Upper lobe of right lung (tissue), 1 donor: ENCODE data around the gene LUC7L3. TPM values are rescaled to one million over a fixed set of nuclear protein-coding genes. Genes with fewer than 3 reads are reported as not detected.

Experiments used
- ATAC-seq: fragments of 200-7000 bp; cut with Tn5 transposase; one replicate; pipeline ENCODE4 v1.9.1; 2020; ENCODE audit warnings: mild to moderate bottlenecking, moderate library complexity
- DNase-seq: peaks from one replicate; pipeline ENCODE4 v3.0.0-alpha.2; 2020
- H3K27ac ChIP-seq: fragments of 200-600 bp; one replicate; pipeline ENCODE4 v1.8.0; 2022
- H3K27me3 ChIP-seq: fragments of 200-600 bp; one replicate; pipeline ENCODE4 v1.8.0; 2022; ENCODE audit warnings: mild to moderate bottlenecking
- H3K36me3 ChIP-seq: fragments of 200-600 bp; one replicate; pipeline ENCODE4 v1.8.0; 2022
- H3K4me1 ChIP-seq: fragments of 200-600 bp; one replicate; pipeline ENCODE4 v1.8.0; 2022
- H3K4me3 ChIP-seq: fragments of 200-600 bp; one replicate; pipeline ENCODE4 v1.8.0; 2022; ENCODE audit warnings: mild to moderate bottlenecking
- H3K9me3 ChIP-seq: fragments of 200-600 bp; one replicate; pipeline ENCODE4 v1.8.0; 2022
- intact Hi-C: fragments of 100-400 bp; cut with DNase I; formaldehyde crosslinking; loops from one replicate; pipeline ENCODE4 v1.11.0; 2022
- total RNA-seq: library from RNA; stranded (reverse); fragmentation: NEBNext Ultra II Directional; extraction: Animal tissue kit (Norgen Biotek cat#: 25700); gene quantifications from one replicate; pipeline ENCODE4 v1.2.1, GENCODE V29; 2021
- TF ChIP-seq, protein P1 (sequence below): fragments of 200-600 bp; IDR thresholded peaks from one replicate; pipeline ENCODE4 v1.8.0; 2022; ENCODE audit warnings: antibody characterized with exemption
- donor health status: DM: no; HTN: yes; CAD: no; lungs with severe emphysema.

The LUC7L3 gene
- total RNA-seq, 1 donor from 2014 or later = 105 TPM

DNA sequence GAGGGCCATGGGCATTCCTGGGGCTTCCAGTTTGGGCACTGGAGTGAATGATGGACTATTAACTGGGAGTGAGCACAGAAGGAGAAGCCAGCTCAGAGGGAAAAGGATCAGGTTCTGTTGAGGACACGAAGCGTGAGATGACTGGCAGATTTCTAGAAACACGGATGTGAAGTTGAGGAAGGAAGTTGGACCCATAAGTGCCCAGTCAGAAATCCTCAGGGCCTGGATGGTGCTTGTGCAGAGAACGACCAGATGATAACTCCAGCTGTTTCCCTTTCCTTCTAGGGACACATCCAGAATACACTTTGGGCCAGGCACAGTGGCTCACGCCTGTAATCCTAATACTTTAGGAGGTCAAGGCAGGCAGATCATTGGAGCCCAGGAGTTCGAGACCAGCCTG, 71.2 kb downstream of the LUC7L3 start:
- no peaks in the 10 kb centered on the region for H3K9me3 ChIP-seq
- H3K4me3 ChIP-seq = no peak overlapping the region
- intact Hi-C loops = no loop called here
- peaks cover 5% of the 10 kb centered on the region for H3K4me1 ChIP-seq
- no peaks in the 10 kb centered on the region for H3K36me3 ChIP-seq
- H3K27ac ChIP-seq = no peak overlapping the region
- TF ChIP-seq, protein P1, sequence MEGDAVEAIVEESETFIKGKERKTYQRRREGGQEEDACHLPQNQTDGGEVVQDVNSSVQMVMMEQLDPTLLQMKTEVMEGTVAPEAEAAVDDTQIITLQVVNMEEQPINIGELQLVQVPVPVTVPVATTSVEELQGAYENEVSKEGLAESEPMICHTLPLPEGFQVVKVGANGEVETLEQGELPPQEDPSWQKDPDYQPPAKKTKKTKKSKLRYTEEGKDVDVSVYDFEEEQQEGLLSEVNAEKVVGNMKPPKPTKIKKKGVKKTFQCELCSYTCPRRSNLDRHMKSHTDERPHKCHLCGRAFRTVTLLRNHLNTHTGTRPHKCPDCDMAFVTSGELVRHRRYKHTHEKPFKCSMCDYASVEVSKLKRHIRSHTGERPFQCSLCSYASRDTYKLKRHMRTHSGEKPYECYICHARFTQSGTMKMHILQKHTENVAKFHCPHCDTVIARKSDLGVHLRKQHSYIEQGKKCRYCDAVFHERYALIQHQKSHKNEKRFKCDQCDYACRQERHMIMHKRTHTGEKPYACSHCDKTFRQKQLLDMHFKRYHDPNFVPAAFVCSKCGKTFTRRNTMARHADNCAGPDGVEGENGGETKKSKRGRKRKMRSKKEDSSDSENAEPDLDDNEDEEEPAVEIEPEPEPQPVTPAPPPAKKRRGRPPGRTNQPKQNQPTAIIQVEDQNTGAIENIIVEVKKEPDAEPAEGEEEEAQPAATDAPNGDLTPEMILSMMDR = no peak
- H3K27me3 ChIP-seq = no peaks in the 10 kb centered on the region
- ATAC-seq (peak; percentile 36), DNase-seq (no peak)

DNA sequence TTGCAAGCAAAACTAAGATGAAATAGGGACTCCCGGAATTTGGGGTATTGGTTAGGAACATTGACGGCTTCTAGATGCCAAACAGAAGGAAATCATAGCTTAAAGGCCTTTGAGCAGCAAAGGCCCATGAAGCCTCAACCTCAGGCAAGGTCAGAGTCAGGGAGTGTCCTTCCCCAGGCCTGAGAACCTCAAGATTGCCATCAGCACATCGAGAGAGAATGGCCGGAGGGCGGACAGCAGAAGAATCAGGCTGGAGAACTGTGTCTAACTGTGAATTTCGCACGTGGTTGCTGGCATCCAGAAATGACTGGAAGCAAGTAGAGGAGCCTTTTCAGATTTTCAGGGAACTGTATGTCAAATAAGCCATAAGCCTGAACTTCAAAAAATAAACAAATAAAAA, 72.7 kb downstream of the LUC7L3 start:
- H3K4me1 ChIP-seq = no peaks in the 10 kb centered on the region
- H3K36me3 ChIP-seq = no peaks in the 10 kb centered on the region
- DNase-seq (no peak), ATAC-seq (no peak)
- H3K9me3 ChIP-seq = no peaks in the 10 kb centered on the region
- no peaks in the 10 kb centered on the region for H3K27me3 ChIP-seq
- intact Hi-C loops = no loop called here
- TF ChIP-seq, protein P1 = no peak
- no peak overlapping the region for H3K4me3 ChIP-seq
- H3K27ac ChIP-seq = no peak overlapping the region

DNA sequence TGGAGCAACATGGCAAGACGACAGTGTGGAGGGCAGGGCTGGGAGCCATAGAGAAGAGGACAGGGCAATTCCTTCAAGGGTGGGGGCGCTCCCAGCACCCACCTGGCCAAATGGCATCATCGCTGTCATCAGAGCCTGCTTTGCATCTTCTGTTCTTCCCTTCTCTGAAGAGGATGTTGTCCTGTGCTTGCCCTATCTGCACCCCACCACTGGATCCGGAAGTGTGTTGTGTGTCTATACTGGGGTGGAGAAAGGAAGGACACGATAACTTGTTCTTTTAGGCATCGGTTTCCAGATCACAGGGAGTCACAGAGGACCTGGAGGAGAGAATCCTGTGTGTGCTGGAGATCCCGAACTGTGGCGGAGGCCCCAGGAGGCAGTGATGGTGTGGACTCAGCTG, 73.6 kb downstream of the LUC7L3 start:
- DNase-seq = no peak
- TF ChIP-seq, protein P1 = no peak
- peak; percentile 46 for ATAC-seq
- intact Hi-C loops = no loop called here
- no peak overlapping the region for H3K4me3 ChIP-seq
- no peaks in the 10 kb centered on the region for H3K27me3 ChIP-seq
- H3K9me3 ChIP-seq = no peaks in the 10 kb centered on the region
- no peaks in the 10 kb centered on the region for H3K4me1 ChIP-seq
- H3K27ac ChIP-seq = no peak overlapping the region
- H3K36me3 ChIP-seq = no peaks in the 10 kb centered on the region

DNA sequence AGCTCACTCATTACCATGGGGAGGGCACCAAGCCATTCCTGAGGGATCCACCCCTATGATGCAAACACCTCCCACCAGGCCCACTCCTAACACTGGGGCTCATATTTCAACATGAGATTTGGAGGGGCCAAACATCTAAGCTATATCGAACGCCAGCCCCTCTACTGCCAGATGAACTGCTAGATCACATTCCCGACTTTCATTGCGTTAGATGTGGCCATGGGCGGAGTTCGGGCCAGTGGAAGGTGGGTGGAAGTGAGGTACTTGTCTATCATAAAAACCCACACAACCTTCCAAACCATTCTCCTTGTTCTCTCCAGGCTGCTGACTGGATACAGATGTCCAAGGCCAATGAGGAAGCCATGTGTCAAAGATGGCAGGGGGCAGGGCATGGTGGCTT, 75.0 kb downstream of the LUC7L3 start:
- DNase-seq (no peak), ATAC-seq (no peak)
- TF ChIP-seq, protein P1 = no peak
- no peaks in the 10 kb centered on the region for H3K36me3 ChIP-seq
- no peak overlapping the region for H3K27ac ChIP-seq
- H3K4me1 ChIP-seq = no peaks in the 10 kb centered on the region
- H3K9me3 ChIP-seq = no peaks in the 10 kb centered on the region
- H3K27me3 ChIP-seq = no peaks in the 10 kb centered on the region
- H3K4me3 ChIP-seq = no peak overlapping the region
- intact Hi-C loops = no loop called here

DNA sequence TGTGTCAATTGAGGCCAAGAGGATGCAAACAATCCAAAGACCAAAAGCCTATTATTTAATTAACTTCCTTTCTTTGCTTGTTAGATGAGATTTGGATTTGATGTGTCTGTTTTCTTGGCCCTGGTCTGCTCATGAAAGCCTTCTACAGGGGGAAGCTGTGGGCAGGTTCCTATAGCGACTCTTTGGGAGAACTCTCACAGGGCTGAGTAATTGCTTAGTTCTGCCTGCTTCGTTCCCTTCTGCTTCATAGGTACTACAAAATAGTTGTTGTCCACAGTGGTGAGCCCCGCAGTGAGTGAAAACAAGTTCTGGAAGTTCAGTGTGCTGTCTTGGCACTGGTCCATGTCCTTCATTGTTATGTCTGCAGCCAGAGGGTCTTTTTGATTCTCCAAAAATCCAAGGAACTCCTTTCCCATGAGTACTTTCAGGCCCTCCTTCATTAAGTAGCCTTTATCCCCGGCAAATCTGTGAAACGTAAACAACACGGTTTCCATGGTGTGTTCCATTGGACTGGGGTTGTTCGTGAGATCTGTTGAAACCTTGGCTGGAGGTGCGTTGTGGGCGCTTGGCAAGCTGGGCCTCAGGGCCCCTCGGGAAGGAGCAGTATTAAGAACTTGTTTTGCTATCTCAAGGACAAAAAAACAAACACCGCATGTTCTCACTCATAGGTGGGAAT, 77.9 kb downstream of the LUC7L3 start:
- H3K36me3 ChIP-seq = no peaks in the 10 kb centered on the region
- H3K4me1 ChIP-seq = no peaks in the 10 kb centered on the region
- H3K9me3 ChIP-seq = no peaks in the 10 kb centered on the region
- no peak overlapping the region for H3K27ac ChIP-seq
- TF ChIP-seq, protein P1 = no peak
- intact Hi-C loops = no loop called here
- no peaks in the 10 kb centered on the region for H3K27me3 ChIP-seq
- no peak overlapping the region for H3K4me3 ChIP-seq
- ATAC-seq (no peak), DNase-seq (no peak)
